Ureter (tissue), 1 donor: Measurements from ENCODE around the gene MYBL2. TPM values are rescaled to one million over a fixed set of nuclear protein-coding genes. Genes with fewer than 3 reads are reported as not detected.
"Not testable (repeated sequence)": the region's sequence is repeated elsewhere in the genome, so short reads cannot be mapped to it uniquely, and the experiment has no call there.

Source experiments
- DNase-seq: peaks from one replicate; pipeline ENCODE4 v3.0.0-alpha.2; 2020; ENCODE audit warnings: low spot score
- total RNA-seq: library from RNA; stranded (reverse); gene quantifications from one replicate; pipeline ENCODE4 v1.2.4, GENCODE V29; 2023
- donor health status: DM: yes; HTN: yes; CAD: no.

Gene MYBL2
- total RNA-seq, result 0.60 TPM

GRCh38 chr20:43666376-43667328 is at the start of gene MYBL2:
MYBL2 (plus strand) TSS chr20:43667114; CDS start chr20:43667284, 170 bp downstream.
- DNase-seq, result no peak

- no peak for DNase-seq
These were observed 35.3 kb upstream of the MYBL2 start for GRCh38 chr20:43631598-43631997.

- no peak for DNase-seq
These were observed 30.5 kb upstream of the MYBL2 start for GRCh38 chr20:43636429-43636828.

- no peak for DNase-seq
These were observed 24.4 kb upstream of the MYBL2 start for GRCh38 chr20:43642548-43642947.

GRCh38 chr20:43650997-43651525 is 15.9 kb upstream of the MYBL2 start:
- no peak for DNase-seq

- not testable (repeated sequence) for DNase-seq
These were observed 15.2 kb upstream of the MYBL2 start for GRCh38 chr20:43651650-43652184.

GRCh38 chr20:43653966-43654365 is 12.9 kb upstream of the MYBL2 start:
- DNase-seq, result no peak

GRCh38 chr20:43655176-43655575 is 11.7 kb upstream of the MYBL2 start:
- DNase-seq, result not testable (repeated sequence)

GRCh38 chr20:43655937-43656336 is 11.0 kb upstream of the MYBL2 start:
- no peak for DNase-seq

- no peak for DNase-seq
These were observed 8.7 kb upstream of the MYBL2 start for GRCh38 chr20:43658069-43658722.

GRCh38 chr20:43658723-43659419 is 8.0 kb upstream of the MYBL2 start:
- DNase-seq, result no peak

GRCh38 chr20:43662943-43663655 is 3.8 kb upstream of the MYBL2 start:
- no peak for DNase-seq

- no peak for DNase-seq
These were observed 1.3 kb upstream of the MYBL2 start for GRCh38 chr20:43665466-43666176.

GRCh38 chr20:43667341-43668132 is 623 bp downstream of the MYBL2 start:
- no peak for DNase-seq

GRCh38 chr20:43669332-43669731 is 2.4 kb downstream of the MYBL2 start:
- DNase-seq, result no peak

GRCh38 chr20:43670423-43670822 is 3.5 kb downstream of the MYBL2 start:
- no peak for DNase-seq

GRCh38 chr20:43676368-43676767 is 9.5 kb downstream of the MYBL2 start:
- no peak for DNase-seq

GRCh38 chr20:43680981-43681380 is 14.1 kb downstream of the MYBL2 start:
- no peak for DNase-seq

GRCh38 chr20:43681468-43681942 is 14.6 kb downstream of the MYBL2 start:
- no peak for DNase-seq
